HG02571 (cell line): ENCODE results near the gene ARHGAP30.
"Not testable (repeated sequence)": the region's sequence is repeated elsewhere in the genome, so short reads cannot be mapped to it uniquely, and the experiment has no call there.

Source experiments
- ATAC-seq: cut with Tn5 transposase; IDR thresholded peaks from one replicate; pipeline ENCODE4 v1.9.1; 2021; ENCODE audit warnings: mild to moderate bottlenecking, moderate library complexity; ENCODE audit not compliant: unreplicated experiment

The ARHGAP30 gene

GRCh38 chr1:161069731-161070270 lies at the start of gene ARHGAP30:
ARHGAP30 (minus strand) TSS chr1:161069891; CDS start chr1:161069624, 267 bp downstream.
- ATAC-seq, result peak; percentile 87

GRCh38 chr1:161117759-161118581 lies 48.3 kb upstream of the ARHGAP30 start, which contains the start of the genes NIT1 and PFDN2:
NIT1 (plus strand) TSS chr1:161118105; CDS start chr1:161118177, 72 bp downstream.
PFDN2 (minus strand) TSS chr1:161118037; CDS start chr1:161118026, 11 bp downstream.
- ATAC-seq, result peak; percentile 64

GRCh38 chr1:161115961-161116360 lies 46.3 kb upstream of the ARHGAP30 start:
- ATAC-seq, result not testable (repeated sequence)

GRCh38 chr1:161115132-161115711 lies 45.5 kb upstream of the ARHGAP30 start:
- ATAC-seq, result no peak

GRCh38 chr1:161114556-161114955 lies 44.9 kb upstream of the ARHGAP30 start:
- no peak for ATAC-seq

- ATAC-seq, result no peak
Observed at GRCh38 chr1:161113915-161114314, 44.2 kb upstream of the ARHGAP30 start.

- no peak for ATAC-seq
Observed at GRCh38 chr1:161111527-161111926, 41.8 kb upstream of the ARHGAP30 start.

- ATAC-seq, result no peak
Observed at GRCh38 chr1:161111117-161111516, 41.4 kb upstream of the ARHGAP30 start.

- no peak for ATAC-seq
Observed at GRCh38 chr1:161106431-161106830, 36.7 kb upstream of the ARHGAP30 start.

GRCh38 chr1:161100556-161100955 lies 30.9 kb upstream of the ARHGAP30 start:
- no peak for ATAC-seq

- no peak for ATAC-seq
Observed at GRCh38 chr1:161099090-161099802, 29.6 kb upstream of the ARHGAP30 start.

GRCh38 chr1:161098210-161099068 lies 28.7 kb upstream of the ARHGAP30 start, which contains the start of gene KLHDC9:
KLHDC9 (plus strand) TSS chr1:161098361; CDS start chr1:161098536, 175 bp downstream.
- ATAC-seq, result peak; percentile 63

GRCh38 chr1:161096530-161096929 lies 26.8 kb upstream of the ARHGAP30 start:
- ATAC-seq, result no peak

- no peak for ATAC-seq
Observed at GRCh38 chr1:161096015-161096414, 26.3 kb upstream of the ARHGAP30 start.

GRCh38 chr1:161095230-161095629 lies 25.5 kb upstream of the ARHGAP30 start:
- ATAC-seq, result no peak

- ATAC-seq, result no peak
Observed at GRCh38 chr1:161094481-161094880, 24.8 kb upstream of the ARHGAP30 start.

GRCh38 chr1:161092621-161093028 lies 22.9 kb upstream of the ARHGAP30 start:
- no peak for ATAC-seq

GRCh38 chr1:161091796-161092507 lies 22.3 kb upstream of the ARHGAP30 start:
- no peak for ATAC-seq

GRCh38 chr1:161091093-161091492 lies 21.4 kb upstream of the ARHGAP30 start:
- no peak for ATAC-seq
